AG10803 (cell line): ENCODE data around the gene OPRM1.

ENCODE experiments used
- DNase-seq: peaks from one replicate; pipeline ENCODE4 v3.0.0; 2010; ENCODE audit warnings: low read depth
- H3K4me3 ChIP-seq: 2 replicates; pipeline ENCODE4 v1.5.1; 2011; ENCODE audit warnings: mild to moderate bottlenecking, low read length, control low read depth
- TF ChIP-seq, protein P1 (sequence below): conservative IDR thresholded peaks from 2 replicates; pipeline ENCODE4 v1.5.1; 2011; ENCODE audit warnings: mild to moderate bottlenecking, low read length, control low read depth, inconsistent platforms

The OPRM1 gene

GRCh38 chr6:154122195-154122925 lies 83.3 kb downstream of the OPRM1 start:
- H3K4me3 ChIP-seq = no peak overlapping the region
- DNase-seq = no peak
- TF ChIP-seq, protein P1, sequence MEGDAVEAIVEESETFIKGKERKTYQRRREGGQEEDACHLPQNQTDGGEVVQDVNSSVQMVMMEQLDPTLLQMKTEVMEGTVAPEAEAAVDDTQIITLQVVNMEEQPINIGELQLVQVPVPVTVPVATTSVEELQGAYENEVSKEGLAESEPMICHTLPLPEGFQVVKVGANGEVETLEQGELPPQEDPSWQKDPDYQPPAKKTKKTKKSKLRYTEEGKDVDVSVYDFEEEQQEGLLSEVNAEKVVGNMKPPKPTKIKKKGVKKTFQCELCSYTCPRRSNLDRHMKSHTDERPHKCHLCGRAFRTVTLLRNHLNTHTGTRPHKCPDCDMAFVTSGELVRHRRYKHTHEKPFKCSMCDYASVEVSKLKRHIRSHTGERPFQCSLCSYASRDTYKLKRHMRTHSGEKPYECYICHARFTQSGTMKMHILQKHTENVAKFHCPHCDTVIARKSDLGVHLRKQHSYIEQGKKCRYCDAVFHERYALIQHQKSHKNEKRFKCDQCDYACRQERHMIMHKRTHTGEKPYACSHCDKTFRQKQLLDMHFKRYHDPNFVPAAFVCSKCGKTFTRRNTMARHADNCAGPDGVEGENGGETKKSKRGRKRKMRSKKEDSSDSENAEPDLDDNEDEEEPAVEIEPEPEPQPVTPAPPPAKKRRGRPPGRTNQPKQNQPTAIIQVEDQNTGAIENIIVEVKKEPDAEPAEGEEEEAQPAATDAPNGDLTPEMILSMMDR = no peak

GRCh38 chr6:154123155-154123956 lies 84.3 kb downstream of the OPRM1 start:
- DNase-seq = no peak
- TF ChIP-seq, protein P1 = no peak
- H3K4me3 ChIP-seq = no peak overlapping the region

GRCh38 chr6:154125421-154125820 lies 86.4 kb downstream of the OPRM1 start:
- no peak for DNase-seq
- H3K4me3 ChIP-seq = no peak overlapping the region
- TF ChIP-seq, protein P1 = no peak

GRCh38 chr6:154127657-154128056 lies 88.6 kb downstream of the OPRM1 start:
- no peak overlapping the region for H3K4me3 ChIP-seq
- DNase-seq = no peak
- TF ChIP-seq, protein P1 = no peak

DNA sequence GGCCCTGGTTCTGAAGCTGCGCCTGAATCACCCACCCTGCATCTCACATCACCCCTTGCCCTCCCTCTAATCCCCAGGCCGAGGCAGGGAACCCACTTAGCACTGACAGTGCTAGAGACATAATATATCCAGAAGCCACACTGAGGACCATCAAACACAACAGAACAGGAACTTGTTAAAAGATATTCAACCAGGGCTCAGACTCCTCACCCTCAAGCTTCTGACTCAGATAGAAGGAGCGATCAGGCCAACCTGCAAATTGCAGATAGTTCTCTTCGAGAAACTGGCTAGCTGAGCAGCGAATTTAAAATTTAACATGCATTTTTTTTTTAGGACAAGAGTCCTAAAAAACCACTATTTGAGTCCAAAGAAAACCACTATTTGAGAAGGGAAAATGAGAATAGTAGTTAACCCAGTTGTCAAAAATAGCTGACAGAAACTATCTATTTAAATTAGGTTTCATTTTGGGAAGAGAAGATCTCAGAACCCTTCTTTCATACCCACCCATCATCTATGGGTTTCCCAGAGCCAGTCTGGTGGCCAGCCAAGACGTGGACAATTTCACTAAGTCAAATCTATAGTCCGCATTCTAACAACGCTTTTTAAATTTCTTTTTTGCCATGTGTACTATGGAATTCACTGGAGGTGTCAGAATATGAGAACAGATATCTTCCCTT lies 95.6 kb downstream of the OPRM1 start:
- DNase-seq = no peak
- TF ChIP-seq, protein P1 = no peak
- no peak overlapping the region for H3K4me3 ChIP-seq

DNA sequence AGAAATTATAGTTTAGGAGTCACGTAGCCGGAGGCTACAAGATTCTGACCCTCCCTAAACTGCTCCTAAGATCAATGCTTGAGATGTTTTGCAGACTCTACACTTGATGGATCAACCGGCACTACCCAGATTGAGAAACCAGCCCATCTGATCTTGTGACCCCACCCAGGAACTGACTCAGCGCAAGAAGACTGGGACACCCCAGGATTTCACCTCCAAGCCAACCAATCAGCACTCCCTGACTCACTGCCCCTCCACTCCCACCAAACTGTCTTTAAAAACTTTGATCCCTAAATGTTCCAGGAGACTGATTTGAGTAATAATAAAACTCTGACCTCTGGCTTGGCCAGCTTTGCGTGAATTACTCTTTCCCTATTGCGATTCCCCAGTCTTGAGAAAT lies 99.8 kb downstream of the OPRM1 start:
- DNase-seq = no peak
- TF ChIP-seq, protein P1 = no peak
- no peak overlapping the region for H3K4me3 ChIP-seq
